Activated gamma-delta T cell treated with anti-CD3 and anti-CD28 coated beads, Interleukin-2, amount 50 U/mL, for 16 hours (primary cell): ENCODE measurements around the gene ELOA.
"Not testable (repeated sequence)": the region's sequence is repeated elsewhere in the genome, so short reads cannot be mapped to it uniquely, and the experiment has no call there.

Experiments used
- DNase-seq: peaks from one replicate; pipeline ENCODE4 v3.0.0-alpha.2; 2020; ENCODE audit warnings: low read depth

Gene ELOA

DNA sequence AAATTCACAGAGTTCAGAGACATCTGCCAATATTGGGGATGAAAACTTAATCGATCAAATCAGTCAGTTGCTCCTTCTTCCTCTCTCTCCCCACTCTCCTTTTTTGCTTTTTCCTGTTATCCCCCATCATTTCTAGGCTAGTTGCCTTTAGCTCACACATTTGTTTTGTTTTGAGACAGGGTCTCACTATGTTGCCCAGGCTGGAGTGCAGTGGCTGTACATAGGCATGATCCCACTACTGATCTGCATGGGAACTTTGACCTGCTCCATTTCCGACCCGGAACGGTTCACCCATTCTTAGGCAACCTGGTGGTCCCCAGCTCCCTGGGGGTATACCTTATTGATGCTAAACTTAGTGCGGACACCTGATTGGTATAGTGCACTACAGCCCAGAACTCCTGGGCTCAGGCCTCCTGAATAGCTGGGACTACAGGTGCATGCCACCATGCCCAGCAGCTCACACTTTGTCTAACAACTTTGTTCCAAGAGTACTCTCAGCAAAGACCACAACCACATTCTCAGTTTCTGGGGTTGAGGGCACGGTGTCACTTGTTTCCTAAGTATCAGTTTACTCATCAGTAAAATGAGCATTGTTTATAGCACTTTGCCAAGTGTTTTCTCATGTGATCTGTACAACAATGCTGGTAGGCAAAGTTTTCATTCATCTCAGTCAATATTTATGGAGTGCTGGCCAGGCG lies 6.7 kb upstream of the ELOA start:
- no peak for DNase-seq

DNA sequence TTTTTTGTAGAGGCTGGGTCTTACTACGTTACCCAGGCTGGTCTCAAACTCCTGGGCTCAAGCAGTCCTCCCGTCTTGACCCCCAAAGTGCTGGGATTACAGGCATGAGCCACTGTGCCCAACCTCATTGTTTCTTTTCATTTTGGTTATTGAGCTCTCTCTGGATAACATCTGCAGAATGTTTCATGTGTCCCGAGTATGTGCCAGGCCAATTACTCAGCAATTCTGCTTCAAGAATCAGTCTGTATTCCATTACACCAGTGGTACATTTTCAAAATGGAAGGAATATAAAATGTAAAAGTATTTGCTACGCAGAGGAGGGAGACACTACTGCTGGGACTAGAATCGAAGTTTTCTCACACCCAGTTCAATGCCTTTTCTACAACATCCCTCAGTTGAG lies 1.7 kb upstream of the ELOA start:
- DNase-seq = no peak

GRCh38 chr1:23742670-23743286 lies 493 bp upstream of the ELOA start:
- DNase-seq = peak; percentile 13

DNA sequence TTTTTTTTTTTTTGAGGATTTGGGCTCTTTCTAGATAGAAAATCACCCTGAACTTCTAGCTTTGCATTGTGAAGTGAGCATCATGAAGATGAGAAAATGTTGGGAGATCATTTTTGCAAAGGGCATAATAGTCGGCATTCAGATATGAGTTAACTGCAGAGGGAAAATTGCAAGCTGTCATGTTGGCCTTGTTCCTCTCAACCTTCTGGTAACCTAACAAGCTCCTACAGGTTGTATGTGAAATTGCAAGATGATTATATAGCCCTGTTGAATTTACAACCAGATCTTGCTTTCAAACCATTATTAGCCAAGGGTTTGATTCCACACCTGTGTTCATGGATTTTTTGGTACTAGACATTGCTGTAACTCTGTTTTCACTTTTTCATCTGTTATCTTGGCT lies 2.2 kb downstream of the ELOA start:
- DNase-seq = no peak

DNA sequence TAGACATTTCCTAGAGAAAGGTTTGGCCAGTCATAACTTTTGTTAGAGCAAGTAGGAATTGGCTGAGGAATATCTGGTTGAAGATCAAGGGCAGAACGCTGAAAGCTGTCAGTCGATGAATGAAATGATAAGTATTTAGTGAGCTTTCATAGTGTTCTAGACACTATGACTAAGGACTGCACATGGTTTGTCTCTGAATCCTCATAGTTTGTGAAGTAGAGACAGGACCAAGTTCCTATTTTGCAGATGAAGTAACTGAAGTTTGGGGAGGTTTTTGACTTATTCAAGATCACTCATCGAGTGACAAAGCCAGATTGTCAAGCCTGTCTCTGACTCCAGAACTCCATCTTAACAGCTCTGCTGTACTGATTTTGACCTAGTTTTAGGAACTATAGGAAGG lies 4.7 kb downstream of the ELOA start:
- no peak for DNase-seq

DNA sequence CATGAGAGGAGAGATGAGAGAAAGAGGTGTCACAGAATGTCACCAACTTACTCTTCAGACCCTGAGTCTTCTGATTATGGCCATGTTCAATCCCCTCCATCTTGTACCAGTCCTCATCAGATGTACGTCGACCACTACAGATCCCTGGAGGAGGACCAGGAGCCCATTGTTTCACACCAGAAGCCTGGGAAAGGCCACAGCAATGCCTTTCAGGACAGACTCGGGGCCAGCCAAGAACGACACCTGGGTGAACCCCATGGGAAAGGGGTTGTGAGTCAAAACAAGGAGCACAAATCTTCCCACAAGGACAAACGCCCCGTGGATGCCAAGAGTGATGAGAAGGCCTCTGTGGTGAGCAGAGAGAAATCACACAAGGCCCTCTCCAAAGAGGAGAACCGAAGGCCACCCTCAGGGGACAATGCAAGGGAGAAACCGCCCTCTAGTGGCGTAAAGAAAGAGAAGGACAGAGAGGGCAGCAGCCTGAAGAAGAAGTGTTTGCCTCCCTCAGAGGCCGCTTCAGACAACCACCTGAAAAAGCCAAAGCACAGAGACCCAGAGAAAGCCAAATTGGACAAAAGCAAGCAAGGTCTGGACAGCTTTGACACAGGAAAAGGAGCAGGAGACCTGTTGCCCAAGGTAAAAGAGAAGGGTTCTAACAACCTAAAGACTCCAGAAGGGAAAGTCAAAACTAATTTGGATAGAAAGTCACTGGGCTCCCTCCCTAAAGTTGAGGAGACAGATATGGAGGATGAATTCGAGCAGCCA lies 8.0 kb downstream of the ELOA start:
- no peak for DNase-seq

DNA sequence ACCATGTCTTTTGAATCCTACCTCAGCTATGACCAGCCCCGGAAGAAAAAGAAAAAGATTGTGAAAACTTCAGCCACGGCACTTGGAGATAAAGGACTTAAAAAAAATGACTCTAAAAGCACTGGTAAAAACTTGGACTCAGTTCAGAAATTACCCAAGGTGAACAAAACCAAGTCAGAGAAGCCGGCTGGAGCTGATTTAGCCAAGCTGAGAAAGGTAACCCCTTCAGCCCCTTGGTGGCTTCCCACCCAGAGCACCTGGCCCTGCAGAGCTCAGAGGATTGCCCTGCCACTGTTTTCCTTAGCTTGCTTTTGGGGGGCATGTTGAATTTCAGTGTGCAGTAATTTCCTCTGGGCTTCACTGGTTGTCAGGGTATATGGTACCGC lies 8.5 kb downstream of the ELOA start:
- no peak for DNase-seq

GRCh38 chr1:23752909-23753308 lies 9.6 kb downstream of the ELOA start:
- DNase-seq = no peak

DNA sequence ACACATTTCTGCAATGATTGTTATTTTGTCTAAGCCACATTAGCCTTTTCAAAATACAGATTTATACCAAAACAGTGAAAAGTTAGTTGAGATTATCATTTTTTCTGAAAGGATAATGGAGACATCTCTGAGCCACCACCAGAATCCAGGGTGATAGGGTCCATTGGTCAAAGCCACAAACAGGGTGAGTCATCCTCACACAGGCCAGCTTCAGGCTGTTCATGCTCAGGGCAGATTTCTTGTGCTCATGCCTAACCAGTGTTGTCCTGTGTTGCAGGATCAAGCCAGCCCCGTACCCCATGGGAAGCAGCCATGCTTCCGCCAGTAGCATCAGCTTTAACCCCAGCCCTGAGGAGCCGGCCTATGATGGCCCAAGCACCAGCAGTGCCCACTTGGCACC lies 13.4 kb downstream of the ELOA start:
- no peak for DNase-seq

DNA sequence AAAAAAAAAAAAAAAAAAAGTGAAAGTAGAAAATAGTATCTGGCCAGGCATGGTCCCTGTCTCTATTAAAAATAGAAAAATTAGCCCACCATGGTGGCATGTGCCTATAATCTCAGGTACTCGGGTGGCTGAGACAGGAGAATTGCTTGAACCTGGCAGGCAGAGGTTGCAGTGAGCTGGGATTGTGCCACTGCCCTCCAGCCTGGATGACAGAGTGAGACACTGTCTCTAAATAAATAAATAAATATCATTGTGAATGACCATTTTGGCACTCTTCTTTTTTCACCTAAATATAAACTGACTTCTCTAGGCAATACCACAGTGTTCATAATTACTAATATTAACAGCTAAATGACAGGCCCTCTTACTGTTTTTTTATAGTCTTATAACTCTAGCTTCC lies 14.5 kb downstream of the ELOA start:
- DNase-seq = no peak

DNA sequence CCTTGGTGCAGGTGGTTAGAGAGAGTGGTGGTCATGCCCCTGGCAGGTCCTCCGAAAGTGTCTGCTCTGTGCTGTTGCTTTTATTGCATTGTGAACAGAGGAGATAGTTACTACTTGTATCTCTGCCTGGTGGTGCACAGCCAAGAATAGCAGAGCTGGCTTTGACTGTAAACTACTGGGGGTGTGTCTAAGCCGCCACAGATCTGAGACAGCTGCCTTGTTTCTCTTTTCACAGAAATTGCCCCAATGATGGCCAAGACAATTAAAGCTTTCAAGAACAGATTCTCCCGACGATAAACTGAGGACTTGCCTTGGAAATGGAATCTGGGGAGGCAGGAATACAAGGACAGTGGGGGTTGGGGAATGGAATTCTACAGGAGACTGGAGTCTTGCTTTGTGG lies 16.0 kb downstream of the ELOA start:
- DNase-seq = no peak

- no peak for DNase-seq
Measured at GRCh38 chr1:23763041-23763577, 19.8 kb downstream of the ELOA start.

GRCh38 chr1:23768733-23769132 lies 25.5 kb downstream of the ELOA start:
- no peak for DNase-seq

DNA sequence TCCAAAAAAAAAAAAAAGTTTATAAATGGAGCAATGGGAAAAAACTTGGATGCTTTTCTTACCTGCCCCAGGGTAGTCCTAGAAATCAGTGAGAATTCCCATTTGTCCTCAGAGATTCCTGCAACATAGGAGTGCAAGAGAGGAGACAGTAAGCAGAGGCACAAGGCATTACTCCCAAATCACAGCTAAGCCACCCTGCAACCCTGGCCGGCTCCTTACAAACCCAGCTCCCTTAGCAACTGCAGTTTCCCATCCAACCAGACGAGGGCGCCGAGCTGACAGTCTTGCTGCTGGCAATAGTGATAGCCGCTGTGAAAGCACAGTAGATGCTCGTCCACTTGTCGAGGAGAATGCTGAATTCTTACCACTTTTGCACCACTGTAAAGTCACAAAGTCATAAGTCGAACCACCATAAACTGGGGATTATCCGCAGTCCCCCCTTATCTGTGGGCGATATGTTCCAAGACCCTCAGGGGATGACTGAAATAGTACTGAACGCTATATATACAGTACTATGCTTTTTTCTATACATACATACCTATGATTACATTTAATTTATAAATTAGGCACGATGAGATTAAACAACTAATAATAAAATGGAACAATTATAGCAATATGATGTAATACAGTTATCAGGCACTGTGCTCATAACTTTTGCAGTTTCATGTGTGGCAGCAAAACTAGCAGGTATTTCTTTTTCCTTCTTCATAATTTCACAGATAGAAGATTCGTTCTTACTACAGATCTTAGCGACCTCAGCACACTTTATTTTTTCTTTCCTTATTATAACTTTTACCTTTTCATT lies 29.0 kb downstream of the ELOA start:
- peak; percentile 84 for DNase-seq

DNA sequence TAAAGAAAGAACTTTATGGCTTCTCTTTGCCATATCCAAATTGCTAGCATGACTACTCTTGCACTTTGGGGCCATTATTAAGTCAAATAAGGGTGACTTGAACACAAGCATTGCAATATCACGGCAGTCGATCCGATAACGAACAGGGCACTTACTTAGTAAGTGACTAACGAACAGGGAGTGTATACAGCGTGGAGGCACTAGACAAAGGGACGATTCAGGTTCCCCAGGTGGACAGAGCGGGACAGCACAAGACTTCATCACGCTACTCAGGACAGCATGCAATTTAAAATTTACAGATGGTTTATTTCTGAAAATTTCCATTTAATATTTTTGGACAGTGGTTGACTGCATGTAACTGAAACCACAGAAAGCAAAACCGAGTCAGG lies 29.6 kb downstream of the ELOA start:
- no peak for DNase-seq

DNA sequence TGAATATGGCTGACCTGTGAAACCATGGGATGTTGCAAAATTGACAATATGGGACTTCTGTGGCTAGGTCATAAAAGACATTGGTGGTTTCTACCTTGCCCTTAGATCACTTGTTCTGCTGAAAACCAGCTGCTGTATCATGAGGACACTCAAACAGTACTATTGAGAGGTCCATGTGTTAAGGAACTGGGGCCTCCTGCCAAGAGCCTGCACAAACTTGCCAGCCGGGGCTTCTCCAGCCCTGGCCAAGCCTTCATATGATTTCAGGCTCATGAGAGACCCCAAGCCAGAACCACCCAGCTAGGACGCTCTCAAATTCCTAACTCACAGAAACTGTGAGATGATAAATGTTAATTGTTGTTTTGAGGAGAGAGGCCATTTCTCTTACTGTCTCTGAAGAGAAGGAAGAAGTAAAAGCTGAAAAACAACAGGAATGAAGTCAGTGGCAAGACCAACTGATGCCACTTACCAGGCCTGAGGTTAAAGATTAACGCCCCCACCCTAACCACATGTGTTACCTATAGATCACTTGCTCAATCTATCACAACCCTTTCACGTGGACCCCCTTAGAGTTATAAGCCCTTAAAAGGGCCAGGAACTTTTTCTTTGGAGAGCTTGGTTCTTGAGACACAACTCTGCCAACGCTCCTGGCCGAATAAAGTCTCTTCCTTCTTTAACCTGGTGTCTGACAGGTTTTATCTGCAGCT lies 31.1 kb downstream of the ELOA start:
- no peak for DNase-seq

GRCh38 chr1:23776217-23776616 lies 32.9 kb downstream of the ELOA start:
- no peak for DNase-seq

DNA sequence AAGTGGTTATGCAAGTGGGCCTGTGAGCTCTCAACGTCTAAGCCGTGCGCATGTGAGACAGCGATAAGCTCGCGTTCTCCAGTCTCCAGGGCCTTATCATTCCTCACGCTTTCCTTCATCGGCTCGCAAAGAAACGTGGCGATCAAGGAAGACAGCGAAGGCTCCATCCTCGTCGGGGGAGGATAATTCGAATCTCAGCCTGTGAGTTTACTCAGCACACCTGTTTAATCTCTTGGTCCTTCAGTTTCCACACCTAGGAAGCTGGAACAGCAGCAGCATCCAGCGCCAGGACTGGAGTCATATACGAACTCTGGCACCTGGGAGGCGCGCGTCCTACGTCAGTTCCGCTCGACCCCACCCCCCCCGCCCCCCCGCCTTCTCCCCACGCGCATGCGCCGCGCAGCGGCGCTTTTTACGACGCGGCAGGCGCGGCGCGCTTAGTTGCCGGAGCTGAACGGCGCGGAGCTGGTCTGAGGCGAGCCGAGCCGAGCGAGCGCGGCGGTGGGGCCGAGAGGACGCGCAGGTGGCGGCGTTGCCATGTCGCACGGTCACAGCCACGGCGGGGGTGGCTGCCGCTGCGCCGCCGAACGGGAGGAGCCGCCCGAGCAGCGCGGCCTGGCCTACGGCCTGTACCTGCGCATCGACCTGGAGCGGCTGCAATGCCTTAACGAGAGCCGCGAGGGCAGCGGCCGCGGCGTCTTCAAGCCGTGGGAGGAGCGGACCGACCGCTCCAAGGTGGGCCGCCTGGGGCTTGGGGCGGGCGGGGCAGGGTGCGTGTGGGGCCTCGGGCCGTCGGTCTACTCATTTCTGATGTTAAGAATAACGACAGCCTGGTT lies 34.9 kb downstream of the ELOA start, which contains the start of gene PITHD1:
Gene PITHD1 (plus strand): TSS at position 440 of the 836 bp plus-strand sequence. CDS start 98 bp downstream, at position 538.
- peak; percentile 60 for DNase-seq

GRCh38 chr1:23779826-23780371 lies 36.6 kb downstream of the ELOA start:
- no peak for DNase-seq

GRCh38 chr1:23783141-23783540 lies 39.9 kb downstream of the ELOA start:
- DNase-seq = not testable (repeated sequence)
